ENCODE results near the gene RBMS3. TPM values are rescaled to one million over a fixed set of nuclear protein-coding genes. Genes with fewer than 3 reads are reported as not detected.

The RBMS3 gene
- total RNA-seq, 2 donors from 2014 or later, result 1.4 to 3.5 TPM

DNA sequence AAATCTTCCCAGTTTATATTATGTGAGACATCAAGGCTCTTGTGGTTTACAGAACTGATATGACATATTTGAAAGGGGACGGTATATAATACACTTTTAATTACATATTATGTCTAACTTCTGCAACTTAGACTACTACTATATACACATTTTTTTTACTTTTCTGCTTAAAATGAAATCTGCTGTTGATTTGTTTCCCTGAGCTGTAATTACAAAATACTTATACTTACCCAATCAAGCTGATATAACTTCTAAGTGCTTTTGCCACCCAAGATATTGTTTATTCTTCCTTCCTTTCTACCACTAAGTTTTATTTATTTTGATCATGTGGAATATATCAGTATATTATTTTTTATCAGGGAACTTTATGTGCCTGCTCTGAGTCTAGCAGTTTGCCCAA lies 671.6 kb downstream of the RBMS3 start:
- H3K4me3 Mint-ChIP-seq, result no peak overlapping the region
- H3K27ac Mint-ChIP-seq, result no peak overlapping the region
- H3K9me3 Mint-ChIP-seq, result peaks cover 5% of the 10 kb centered on the region
- no peaks in the 10 kb centered on the region for H3K36me3 Mint-ChIP-seq
- no peak for DNase-seq (ENCODE audit: low spot score)
- no peaks in the 10 kb centered on the region for H3K4me1 Mint-ChIP-seq (ENCODE audit: low read depth in 2 of 2)
- ATAC-seq, result no peak
- H3K27me3 Mint-ChIP-seq, result no peaks in the 10 kb centered on the region

- Mint-ChIP-seq H3K27me3 (no peaks in the 10 kb centered on the region), H3K27ac (no peak overlapping the region), H3K4me3 (no peak overlapping the region), H3K4me1 (ENCODE audit: low read depth in 2 of 2) (no peaks in the 10 kb centered on the region), H3K9me3 (peaks cover 5% of the 10 kb centered on the region), H3K36me3 (no peaks in the 10 kb centered on the region)
- DNase-seq (ENCODE audit: low spot score) (no peak), ATAC-seq (no peak)
Observed at GRCh38 chr3:29955413-29955812, 674.5 kb downstream of the RBMS3 start.

- Mint-ChIP-seq H3K9me3 (peaks cover 5% of the 10 kb centered on the region), H3K4me1 (ENCODE audit: low read depth in 2 of 2) (no peaks in the 10 kb centered on the region), H3K4me3 (no peak overlapping the region), H3K27me3 (no peaks in the 10 kb centered on the region), H3K27ac (no peak overlapping the region), H3K36me3 (no peaks in the 10 kb centered on the region)
- no peak for ATAC-seq
- DNase-seq (ENCODE audit: low spot score), result no peak
Observed at GRCh38 chr3:29958816-29959215, 677.9 kb downstream of the RBMS3 start.

- Mint-ChIP-seq H3K27me3 (peaks cover 0 to 3% of the 10 kb centered on the region in 2 donors), H3K4me3 (no peak overlapping the region), H3K27ac (no peak overlapping the region), H3K9me3 (peaks cover 13% of the 10 kb centered on the region), H3K4me1 (ENCODE audit: low read depth in 2 of 2) (no peaks in the 10 kb centered on the region), H3K36me3 (no peaks in the 10 kb centered on the region)
- DNase-seq (ENCODE audit: low spot score), result no peak
- no peak for ATAC-seq
Observed at GRCh38 chr3:29971895-29972294, 691.0 kb downstream of the RBMS3 start.

- peaks cover 0 to 3% of the 10 kb centered on the region in 2 donors for H3K27me3 Mint-ChIP-seq
- no peaks in the 10 kb centered on the region for H3K36me3 Mint-ChIP-seq
- H3K27ac Mint-ChIP-seq, result no peak overlapping the region
- H3K4me1 Mint-ChIP-seq (ENCODE audit: low read depth in 2 of 2), result no peaks in the 10 kb centered on the region
- DNase-seq (ENCODE audit: low spot score) (no peak), ATAC-seq (no peak)
- no peak overlapping the region for H3K4me3 Mint-ChIP-seq
- peaks cover 13% of the 10 kb centered on the region for H3K9me3 Mint-ChIP-seq
Observed at GRCh38 chr3:29972320-29972993, 691.6 kb downstream of the RBMS3 start.

GRCh38 chr3:29973763-29974162 lies 692.9 kb downstream of the RBMS3 start:
- H3K27ac Mint-ChIP-seq, result no peak overlapping the region
- DNase-seq (ENCODE audit: low spot score) (no peak), ATAC-seq (no peak)
- H3K4me3 Mint-ChIP-seq, result no peak overlapping the region
- H3K9me3 Mint-ChIP-seq, result peaks cover 7% of the 10 kb centered on the region
- H3K36me3 Mint-ChIP-seq, result no peaks in the 10 kb centered on the region
- H3K4me1 Mint-ChIP-seq (ENCODE audit: low read depth in 2 of 2), result no peaks in the 10 kb centered on the region
- peaks cover 0 to 3% of the 10 kb centered on the region in 2 donors for H3K27me3 Mint-ChIP-seq

GRCh38 chr3:29976871-29977270 lies 696.0 kb downstream of the RBMS3 start:
- peaks cover 3% of the 10 kb centered on the region for H3K9me3 Mint-ChIP-seq
- ATAC-seq (no peak), DNase-seq (ENCODE audit: low spot score) (no peak)
- H3K4me3 Mint-ChIP-seq, result no peak overlapping the region
- H3K36me3 Mint-ChIP-seq, result no peaks in the 10 kb centered on the region
- H3K4me1 Mint-ChIP-seq (ENCODE audit: low read depth in 2 of 2), result no peaks in the 10 kb centered on the region
- H3K27me3 Mint-ChIP-seq, result peaks cover 0 to 3% of the 10 kb centered on the region in 2 donors
- H3K27ac Mint-ChIP-seq, result no peak overlapping the region

DNA sequence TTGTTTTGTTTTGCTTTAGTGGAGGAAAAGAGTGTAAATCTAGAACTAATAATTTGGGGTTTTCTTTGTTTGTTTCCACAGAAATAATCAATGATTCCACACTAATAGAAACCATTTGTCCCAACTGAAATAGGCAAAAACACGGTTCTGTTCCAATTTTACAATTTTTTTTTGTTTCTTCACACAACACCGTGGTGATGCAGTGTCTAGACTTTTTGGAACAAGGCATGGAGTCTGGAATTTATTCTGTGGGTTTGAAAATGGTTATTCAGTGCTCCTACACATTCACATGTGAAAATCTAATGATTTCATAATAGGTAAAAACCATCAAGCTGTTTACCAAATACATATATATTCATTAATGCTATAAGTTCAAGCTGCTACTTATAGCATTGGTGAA lies 696.5 kb downstream of the RBMS3 start:
- H3K4me1 Mint-ChIP-seq (ENCODE audit: low read depth in 2 of 2), result no peaks in the 10 kb centered on the region
- no peaks in the 10 kb centered on the region for H3K36me3 Mint-ChIP-seq
- ATAC-seq (no peak), DNase-seq (ENCODE audit: low spot score) (no peak)
- H3K27ac Mint-ChIP-seq, result no peak overlapping the region
- H3K4me3 Mint-ChIP-seq, result no peak overlapping the region
- H3K9me3 Mint-ChIP-seq, result peaks cover 6% of the 10 kb centered on the region
- H3K27me3 Mint-ChIP-seq, result peaks cover 0 to 3% of the 10 kb centered on the region in 2 donors

- Mint-ChIP-seq H3K9me3 (peaks cover 10% of the 10 kb centered on the region), H3K36me3 (peaks cover under 1% of the 10 kb centered on the region), H3K4me1 (ENCODE audit: low read depth in 2 of 2) (no peaks in the 10 kb centered on the region), H3K27me3 (peaks cover 0 to 3% of the 10 kb centered on the region in 2 donors), H3K4me3 (no peak overlapping the region), H3K27ac (no peak overlapping the region)
- ATAC-seq, result no peak
- no peak for DNase-seq (ENCODE audit: low spot score)
Observed at GRCh38 chr3:29978036-29978435, 697.2 kb downstream of the RBMS3 start.

GRCh38 chr3:29991198-29991597 lies 710.3 kb downstream of the RBMS3 start:
- peaks cover 2% of the 10 kb centered on the region for H3K9me3 Mint-ChIP-seq
- DNase-seq (ENCODE audit: low spot score), result no peak

DNA sequence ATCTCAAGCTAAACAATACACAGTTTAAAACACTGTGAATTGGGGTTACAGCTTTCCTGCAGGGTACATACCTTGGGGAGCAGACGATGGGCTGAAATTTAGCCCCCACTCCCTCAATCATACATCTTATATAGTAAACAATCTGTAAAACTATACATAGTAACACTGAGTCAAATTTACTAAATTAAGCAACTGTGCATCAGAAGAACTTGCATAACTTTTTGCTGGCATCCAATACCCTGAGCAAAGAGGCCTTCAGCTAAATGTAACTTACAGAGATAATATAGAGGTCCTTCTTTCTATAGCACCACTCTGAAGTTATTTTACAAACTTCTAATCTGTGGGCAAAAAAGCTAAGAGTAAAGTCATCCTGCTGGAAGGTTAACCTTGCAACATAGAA lies 721.9 kb downstream of the RBMS3 start:
- Mint-ChIP-seq H3K27me3 (no peaks in the 10 kb centered on the region), H3K4me3 (no peak overlapping the region)

More at GRCh38 chr3:29991198-29991597, 710.3 kb downstream of the RBMS3 start:
- H3K4me3 Mint-ChIP-seq, result no peak overlapping the region
- no peaks in the 10 kb centered on the region for H3K36me3 Mint-ChIP-seq
- H3K27ac Mint-ChIP-seq, result no peak overlapping the region
- no peak for ATAC-seq
- no peaks in the 10 kb centered on the region for H3K4me1 Mint-ChIP-seq (ENCODE audit: low read depth in 2 of 2)
- peaks cover 0 to 2% of the 10 kb centered on the region in 2 donors for H3K27me3 Mint-ChIP-seq

DNA sequence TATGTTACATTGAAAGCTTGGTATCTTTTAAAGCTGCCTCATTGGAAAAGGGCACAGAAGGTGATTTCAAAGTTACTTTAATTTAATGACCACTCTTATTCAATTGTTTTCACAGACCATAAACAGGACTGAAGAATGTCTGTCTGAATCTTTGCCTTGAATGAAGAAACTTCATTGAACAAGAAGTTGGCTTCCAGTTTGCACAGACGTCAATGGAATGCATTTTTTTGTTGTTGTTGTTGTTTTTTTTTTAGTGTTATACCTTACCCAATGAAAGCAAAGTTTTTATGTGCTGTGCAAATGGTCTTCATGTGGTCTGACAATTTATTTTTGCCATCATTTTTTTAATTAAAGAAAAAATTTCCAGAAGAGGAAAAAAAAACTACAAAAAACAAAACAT lies 722.9 kb downstream of the RBMS3 start:
- DNase-seq (ENCODE audit: low spot score) (no peak), ATAC-seq (no peak)
- H3K27me3 Mint-ChIP-seq, result no peaks in the 10 kb centered on the region
- no peaks in the 10 kb centered on the region for H3K4me1 Mint-ChIP-seq (ENCODE audit: low read depth in 2 of 2)
- no peaks in the 10 kb centered on the region for H3K36me3 Mint-ChIP-seq
- H3K9me3 Mint-ChIP-seq, result no peaks in the 10 kb centered on the region
- H3K4me3 Mint-ChIP-seq, result no peak overlapping the region
- H3K27ac Mint-ChIP-seq, result no peak overlapping the region

More for the DNA sequence above, 721.9 kb downstream of the RBMS3 start:
- Mint-ChIP-seq H3K27ac (no peak overlapping the region), H3K4me1 (ENCODE audit: low read depth in 2 of 2) (no peaks in the 10 kb centered on the region), H3K9me3 (no peaks in the 10 kb centered on the region), H3K36me3 (no peaks in the 10 kb centered on the region)
- DNase-seq (ENCODE audit: low spot score), result no peak
- ATAC-seq, result no peak

GRCh38 chr3:30004481-30004880 lies 723.6 kb downstream of the RBMS3 start:
- H3K27ac Mint-ChIP-seq, result no peak overlapping the region
- no peaks in the 10 kb centered on the region for H3K4me1 Mint-ChIP-seq (ENCODE audit: low read depth in 2 of 2)
- no peak for DNase-seq (ENCODE audit: low spot score)
- H3K27me3 Mint-ChIP-seq, result no peaks in the 10 kb centered on the region
- no peaks in the 10 kb centered on the region for H3K9me3 Mint-ChIP-seq
- ATAC-seq, result no peak
- no peak overlapping the region for H3K4me3 Mint-ChIP-seq
- no peaks in the 10 kb centered on the region for H3K36me3 Mint-ChIP-seq

DNA sequence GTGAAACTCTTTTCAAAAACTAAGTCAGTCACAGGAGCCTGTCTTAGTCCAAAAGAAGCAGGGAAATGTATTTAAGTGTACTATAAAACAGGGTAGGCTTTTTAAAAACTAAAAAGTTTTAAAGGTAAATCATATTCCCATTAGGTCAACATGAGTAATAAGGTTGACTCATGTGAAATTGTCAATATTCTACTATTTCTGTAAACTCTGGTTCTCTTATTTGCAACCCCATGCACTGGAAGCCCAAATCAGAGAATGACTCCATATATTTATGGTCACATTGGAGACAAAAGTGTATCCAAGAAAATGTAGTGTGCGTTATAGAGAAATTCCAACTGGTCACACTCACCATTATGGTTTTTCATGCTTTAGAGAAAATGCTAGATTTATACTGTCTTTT lies 725.2 kb downstream of the RBMS3 start:
- Mint-ChIP-seq H3K27me3 (peaks cover 1% of the 10 kb centered on the region in 2 donors), H3K9me3 (no peaks in the 10 kb centered on the region), H3K4me1 (ENCODE audit: low read depth in 2 of 2) (no peaks in the 10 kb centered on the region), H3K27ac (no peak overlapping the region), H3K36me3 (no peaks in the 10 kb centered on the region), H3K4me3 (no peak overlapping the region)
- ATAC-seq, result no peak
- DNase-seq (ENCODE audit: low spot score), result no peak

- Mint-ChIP-seq H3K27me3 (peaks cover 6 to 7% of the 10 kb centered on the region in 2 donors), H3K4me3 (no peak overlapping the region), H3K36me3 (no peaks in the 10 kb centered on the region), H3K9me3 (no peaks in the 10 kb centered on the region), H3K4me1 (ENCODE audit: low read depth in 2 of 2) (no peaks in the 10 kb centered on the region), H3K27ac (no peak overlapping the region)
- DNase-seq (ENCODE audit: low spot score), result no peak
- no peak for ATAC-seq
Observed at GRCh38 chr3:30007668-30008067, 726.8 kb downstream of the RBMS3 start.
